ENCODE measurements around the gene ENDOV.

- TF ChIP-seq CTCF (conservative IDR thresholded peaks at IDR 0.05 in 1 of 2, IDR thresholded peaks at IDR 0.05 in 1 of 2; ENCODE audit: low read depth in 1 of 2, low read length in 2 of 2) (no peak), EZH2 (IDR thresholded peaks at IDR 0.05; ENCODE audit: low read length, missing control alignments) (no peak)
Observed at GRCh38 chr17:80387071-80387470, 27.9 kb upstream of the ENDOV start.

All from fibroblast of lung (primary cell).